ENCODE results near the gene SMARCA1. TPM values are rescaled to one million over a fixed set of nuclear protein-coding genes. Genes with fewer than 3 reads are reported as not detected.

Gene SMARCA1
- total and polyA plus RNA-seq, 2 of the 13 experiments (the other 11 are each of a cell fraction or from before 2014, with no cell fraction given), result 97.7 to 145 TPM

GRCh38 chrX:129512409-129512808 lies 10.9 kb downstream of the SMARCA1 start:
- ATAC-seq (no peak), FAIRE-seq (no peak), DNase-seq (ENCODE audit: low spot score) (no peak)
- WGBS (ENCODE audit: low lambda C conversion rate), result 91% methylated on average over 2 of the region's 2 CpGs
- Histone ChIP-seq H3K79me2 (ENCODE audit: insufficient read depth, low read length) (peaks cover 34% of the 10 kb centered on the region), H3K9me3 (ENCODE audit: low read length) (no peaks in the 10 kb centered on the region), H3K36me3 (replicated peaks in 1 of 2; ENCODE audit: control insufficient read depth in 1 of 2, insufficient read depth in 2 of 2, low read length in 2 of 2) (peaks cover 0 to 33% of the 10 kb centered on the region in 2 experiments; a peak in 2 of 5 replicates), H3K27ac (ENCODE audit: extremely low read length, insufficient read depth, low read length) (peak overlapping the region; percentile 90), H3K27me3 (ENCODE audit: control insufficient read depth in 1 of 2, insufficient read depth in 2 of 2, low read length in 2 of 2) (no peaks in the 10 kb centered on the region), H2AFZ (ENCODE audit: low read length) (no peak overlapping the region), H4K20me1 (ENCODE audit: insufficient read depth, low read length) (0 out of 2 replicates have a peak, but pooled peaks cover 4% of the 10 kb centered on the region), H3K4me3 (replicated peaks in 1 of 3; ENCODE audit: insufficient read depth in 1 of 3, low read depth in 2 of 3, low read length in 3 of 3) (no peak overlapping the region; a peak in 1 of 6 replicates), H3K9ac (ENCODE audit: insufficient read depth, low read depth, low read length) (peak overlapping the region; percentile 62; the same call in 1 of the 2 replicates), H3K4me2 (ENCODE audit: low read depth, low read length) (peak overlapping the region; percentile 55), H3K4me1 (ENCODE audit: insufficient read depth, low read length) (peaks cover 55% of the 10 kb centered on the region)
- intact Hi-C loops (cut with micrococcal nuclease; ENCODE audit: unreplicated experiment) (no loop called here), in situ Hi-C loops (cut with HindIII; ENCODE audit: extremely low pct_ligation_motif_present, low pct_unique_long_range_greater_than_20kb) (no loop called here)
- BruUV-seq (replicated peaks), result no TSS peak
- ChIA-PET CTCF (ENCODE audit: low intra/inter-chr PET ratio, low total read pairs) (no interaction called here), POLR2A (no interaction called here)
- TF ChIP-seq TFE3 (CRISPR knock-in tag; IDR thresholded peaks at IDR 0.05) (no peak), U2AF1 (optimal IDR thresholded peaks at IDR 0.05; ENCODE audit: low read depth, low read length) (no peak), ZNF746 (CRISPR knock-in tag; IDR thresholded peaks at IDR 0.05) (no peak), TCF7L2 (IDR thresholded peaks at IDR 0.05; ENCODE audit: low read depth, low read length) (no peak), RFXANK (CRISPR knock-in tag; IDR thresholded peaks at IDR 0.05) (no peak), PRMT3 (CRISPR knock-in tag; IDR thresholded peaks at IDR 0.05; ENCODE audit: borderline replicate concordance, low read depth) (no peak), ZNF569 (CRISPR knock-in tag; IDR thresholded peaks at IDR 0.05; ENCODE audit: borderline replicate concordance) (no peak), DMAP1 (CRISPR knock-in tag; IDR thresholded peaks at IDR 0.05) (no peak)
- TF ChIP-seq, protein P1, sequence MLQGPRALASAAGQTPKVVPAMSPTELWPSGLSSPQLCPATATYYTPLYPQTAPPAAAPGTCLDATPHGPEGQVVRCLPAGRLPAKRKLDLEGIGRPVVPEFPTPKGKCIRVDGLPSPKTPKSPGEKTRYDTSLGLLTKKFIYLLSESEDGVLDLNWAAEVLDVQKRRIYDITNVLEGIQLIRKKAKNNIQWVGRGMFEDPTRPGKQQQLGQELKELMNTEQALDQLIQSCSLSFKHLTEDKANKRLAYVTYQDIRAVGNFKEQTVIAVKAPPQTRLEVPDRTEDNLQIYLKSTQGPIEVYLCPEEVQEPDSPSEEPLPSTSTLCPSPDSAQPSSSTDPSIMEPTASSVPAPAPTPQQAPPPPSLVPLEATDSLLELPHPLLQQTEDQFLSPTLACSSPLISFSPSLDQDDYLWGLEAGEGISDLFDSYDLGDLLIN (CRISPR knock-in tag; IDR thresholded peaks at IDR 0.05; ENCODE audit: borderline replicate concordance), result no peak
